CD4-positive, alpha-beta T cell (primary cell): Measurements from ENCODE around the gene SERINC2. TPM values are rescaled to one million over a fixed set of nuclear protein-coding genes. Genes with fewer than 3 reads are reported as not detected.

Experiments used
- ATAC-seq: fragments of 200-7000 bp; cut with Tn5 transposase; one replicate; pipeline ENCODE4 v1.10.0; 2022; ENCODE audit warnings: mild to moderate bottlenecking; ENCODE audit not compliant: poor library complexity
- CTCF ChIA-PET: fragments of 350-600 bp; sonication (Branson Sonifier 250); formaldehyde crosslinking; loops from one replicate; lab custom pipeline; 2021; ENCODE audit warnings: antibody characterized with exemption, inconsistent platforms; lab: Charles Lee
- POLR2A ChIA-PET: fragments of 350-600 bp; sonication (Branson Sonifier 250); formaldehyde crosslinking; loops from one replicate; lab custom pipeline; 2021; ENCODE audit warnings: antibody characterized with exemption, inconsistent platforms; lab: Charles Lee
- DNase-seq, 14 experiments: peaks; one replicate each; pipeline ENCODE4 v3.0.0-alpha.2; 2013 to 2020; ENCODE audit warnings: mixed read lengths in 2 of 14
- H3K27ac ChIP-seq, 2 donors: one replicate each; pipeline versions ENCODE4 v1.5.1 to v1.7.0; 2013; ENCODE audit warnings: low read length in 2 of 2, low read depth in 1 of 2, mild to moderate bottlenecking in 1 of 2
- H3K27me3 ChIP-seq, 2 experiments: 1 replicate in 1 of 2; 2 replicates in 1 of 2; pipeline versions ENCODE4 v1.6.1 to v1.7.0; 2013; ENCODE audit warnings: low read length in 2 of 2, control low read depth in 1 of 2, mild to moderate bottlenecking in 1 of 2, moderate library complexity in 1 of 2; ENCODE audit not compliant: insufficient read depth in 2 of 2, control insufficient read depth in 1 of 2
- H3K36me3 ChIP-seq: one replicate; pipeline ENCODE4 v1.6.1; 2013; ENCODE audit warnings: low read length, control low read depth; ENCODE audit not compliant: insufficient read depth
- H3K4me1 ChIP-seq: one replicate; pipeline ENCODE4 v1.6.1; 2013; ENCODE audit warnings: low read length, control low read depth; ENCODE audit not compliant: insufficient read depth
- H3K4me3 ChIP-seq: one replicate; pipeline ENCODE4 v1.5.1; 2013; ENCODE audit warnings: mild to moderate bottlenecking, low read length, moderate library complexity
- H3K9me3 ChIP-seq, 2 experiments: 1 replicate in 1 of 2; 2 replicates in 1 of 2; pipeline versions ENCODE4 v1.6.1 to v1.7.0; 2013; ENCODE audit warnings: low read length in 2 of 2, mild to moderate bottlenecking in 2 of 2, control low read depth in 1 of 2, moderate library complexity in 1 of 2; ENCODE audit not compliant: control insufficient read depth in 1 of 2, insufficient read depth in 1 of 2
- H3K27ac Mint-ChIP-seq: one replicate; pipeline ENCODE4 v1.8.0; 2020; ENCODE audit warnings: mixed read lengths
- H3K27me3 Mint-ChIP-seq: one replicate; pipeline ENCODE4 v1.8.0; 2021; ENCODE audit warnings: mixed read lengths
- H3K36me3 Mint-ChIP-seq: one replicate; pipeline ENCODE4 v1.8.0; 2021; ENCODE audit warnings: low read depth, mixed read lengths
- H3K4me1 Mint-ChIP-seq: one replicate; pipeline ENCODE4 v1.8.0; 2021; ENCODE audit warnings: low read depth, mixed read lengths
- H3K4me3 Mint-ChIP-seq: one replicate; pipeline ENCODE4 v1.8.0; 2020; ENCODE audit warnings: mild to moderate bottlenecking, mixed read lengths
- H3K9me3 Mint-ChIP-seq: one replicate; pipeline ENCODE4 v1.8.0; 2020; ENCODE audit warnings: mixed read lengths
- CTCF ChIP-seq: fragments of 200-600 bp; IDR thresholded peaks from one replicate; pipeline ENCODE4 v1.8.0; 2022; ENCODE audit warnings: antibody characterized with exemption, mild to moderate bottlenecking
- intact Hi-C, 2 experiments: fragments of 100-400 bp; cut with DNase I in 1 of 2; cut with micrococcal nuclease in 1 of 2; formaldehyde crosslinking; loops; one replicate each; pipeline versions ENCODE4 v1.15.1 to v1.9.0; 2023 to 2025; cut with DNase I, micrococcal nuclease
- total RNA-seq, 174 experiments: library from RNA in 2 of 174; stranded (reverse) in 2 of 174; gene quantifications; one replicate each; pipeline ENCODE4 v1.2.3 and lab custom pipeline; 2021 to 2026

Gene SERINC2
- total RNA-seq, 2 experiments from 2014 or later: 0.11 TPM; not detected in 1

- H3K27me3 ChIP-seq: peaks cover 45 to 66% of the 10 kb centered on the region in 2 experiments
- H3K9me3 Mint-ChIP-seq: no peaks in the 10 kb centered on the region
- DNase-seq: peak in 7 of 14 experiments; percentile 8 to 40 (median 20)
- no peak overlapping the region for H3K27ac ChIP-seq
- H3K4me3 Mint-ChIP-seq: peak overlapping the region; percentile 76
- H3K27ac Mint-ChIP-seq: no peak overlapping the region
- intact Hi-C loops: no loop called here
- CTCF ChIA-PET: interaction anchor here (1.0 kb wide), 1 partner anchor 19 kb away, joined by 3 read pairs; no protein-coding TSS in a partner anchor
- H3K9me3 ChIP-seq: no peaks in the 10 kb centered on the region
- H3K4me1 ChIP-seq: peaks cover 18% of the 10 kb centered on the region
- peak; percentile 39 for ATAC-seq
- H3K27me3 Mint-ChIP-seq: peaks cover 82% of the 10 kb centered on the region
- H3K36me3 ChIP-seq: no peaks in the 10 kb centered on the region
- POLR2A ChIA-PET: no interaction called here
- no peak for TF ChIP-seq CTCF
- peaks cover 7% of the 10 kb centered on the region for H3K4me1 Mint-ChIP-seq
- H3K4me3 ChIP-seq: peak overlapping the region; percentile 40
- no peaks in the 10 kb centered on the region for H3K36me3 Mint-ChIP-seq
Measured at GRCh38 chr1:31413405-31414001, 490 bp downstream of the SERINC2 start.

GRCh38 chr1:31414980-31415370 lies 2.0 kb downstream of the SERINC2 start:
- CTCF ChIA-PET: no interaction called here
- Histone ChIP-seq H3K27ac (no peak overlapping the region), H3K36me3 (no peaks in the 10 kb centered on the region), H3K4me3 (no peak overlapping the region), H3K27me3 (peaks cover 44 to 54% of the 10 kb centered on the region in 2 experiments), H3K4me1 (peaks cover 18% of the 10 kb centered on the region), H3K9me3 (no peaks in the 10 kb centered on the region)
- POLR2A ChIA-PET: no interaction called here
- Mint-ChIP-seq H3K36me3 (no peaks in the 10 kb centered on the region), H3K27me3 (peaks cover 70% of the 10 kb centered on the region), H3K9me3 (no peaks in the 10 kb centered on the region), H3K4me1 (peaks cover 7% of the 10 kb centered on the region), H3K4me3 (peak overlapping the region; percentile 15), H3K27ac (no peak overlapping the region)
- DNase-seq: no peak
- TF ChIP-seq CTCF: no peak
- no peak for ATAC-seq
- intact Hi-C loops: no loop called here

- Histone ChIP-seq H3K27ac (no peak overlapping the region), H3K4me1 (peaks cover 18% of the 10 kb centered on the region), H3K4me3 (no peak overlapping the region), H3K27me3 (peaks cover 38 to 52% of the 10 kb centered on the region in 2 experiments), H3K9me3 (no peaks in the 10 kb centered on the region), H3K36me3 (no peaks in the 10 kb centered on the region)
- H3K27ac Mint-ChIP-seq: no peak overlapping the region
- intact Hi-C loops: no loop called here
- peak in 1 of 14 experiments; percentile 4 for DNase-seq
- POLR2A ChIA-PET: no interaction called here
- H3K4me1 Mint-ChIP-seq: peaks cover 7% of the 10 kb centered on the region
- H3K9me3 Mint-ChIP-seq: no peaks in the 10 kb centered on the region
- ATAC-seq: no peak
- H3K27me3 Mint-ChIP-seq: peaks cover 70% of the 10 kb centered on the region
- CTCF ChIA-PET: no interaction called here
- H3K36me3 Mint-ChIP-seq: no peaks in the 10 kb centered on the region
- TF ChIP-seq CTCF: no peak
- H3K4me3 Mint-ChIP-seq: peak overlapping the region; percentile 17
Measured at GRCh38 chr1:31415658-31416057, 2.6 kb downstream of the SERINC2 start.
